ENCODE measurements around the gene PTPRC.

PTPRC gene

DNA sequence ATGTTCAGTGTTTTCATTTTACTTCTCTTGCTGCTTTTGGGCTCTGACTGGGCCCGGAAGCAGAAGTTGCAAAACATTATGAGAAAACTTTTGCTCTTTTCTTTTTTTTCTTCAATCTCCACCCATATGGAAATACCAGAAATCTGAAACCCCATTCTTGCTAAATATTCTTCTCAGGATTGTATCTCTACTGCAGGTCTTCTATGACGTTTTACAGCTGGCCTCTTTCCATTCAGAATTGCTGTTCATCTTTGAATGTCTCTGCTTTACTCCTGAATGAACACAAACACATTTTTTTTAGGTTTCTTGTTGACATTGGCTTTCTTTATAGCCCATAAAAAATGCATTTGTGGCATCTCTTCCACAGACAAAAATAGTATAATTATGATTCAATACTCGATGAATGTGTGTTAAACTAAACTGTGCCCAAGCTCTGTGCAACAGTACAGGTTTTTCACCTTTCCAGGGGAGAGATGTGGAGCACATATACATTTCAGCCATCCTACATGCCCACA, 18.8 kb downstream of the PTPRC start:
- H3K36me3 Mint-ChIP-seq (ENCODE audit: low read depth) = no peaks in the 10 kb centered on the region
- H3K27ac Mint-ChIP-seq = peak overlapping the region in 2 of 3 experiments; percentile 1 to 13
- H3K4me1 Mint-ChIP-seq = peaks cover 9% of the 10 kb centered on the region
- H3K9me3 Mint-ChIP-seq = no peaks in the 10 kb centered on the region
- H3K4me3 Mint-ChIP-seq = no peak overlapping the region
- H3K27me3 Mint-ChIP-seq (ENCODE audit: low read depth) = no peaks in the 10 kb centered on the region
- TF ChIP-seq, protein P1, sequence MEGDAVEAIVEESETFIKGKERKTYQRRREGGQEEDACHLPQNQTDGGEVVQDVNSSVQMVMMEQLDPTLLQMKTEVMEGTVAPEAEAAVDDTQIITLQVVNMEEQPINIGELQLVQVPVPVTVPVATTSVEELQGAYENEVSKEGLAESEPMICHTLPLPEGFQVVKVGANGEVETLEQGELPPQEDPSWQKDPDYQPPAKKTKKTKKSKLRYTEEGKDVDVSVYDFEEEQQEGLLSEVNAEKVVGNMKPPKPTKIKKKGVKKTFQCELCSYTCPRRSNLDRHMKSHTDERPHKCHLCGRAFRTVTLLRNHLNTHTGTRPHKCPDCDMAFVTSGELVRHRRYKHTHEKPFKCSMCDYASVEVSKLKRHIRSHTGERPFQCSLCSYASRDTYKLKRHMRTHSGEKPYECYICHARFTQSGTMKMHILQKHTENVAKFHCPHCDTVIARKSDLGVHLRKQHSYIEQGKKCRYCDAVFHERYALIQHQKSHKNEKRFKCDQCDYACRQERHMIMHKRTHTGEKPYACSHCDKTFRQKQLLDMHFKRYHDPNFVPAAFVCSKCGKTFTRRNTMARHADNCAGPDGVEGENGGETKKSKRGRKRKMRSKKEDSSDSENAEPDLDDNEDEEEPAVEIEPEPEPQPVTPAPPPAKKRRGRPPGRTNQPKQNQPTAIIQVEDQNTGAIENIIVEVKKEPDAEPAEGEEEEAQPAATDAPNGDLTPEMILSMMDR (IDR thresholded peaks at IDR 0.05; ENCODE audit: unreplicated experiment in 3 of 3) = no peak

DNA sequence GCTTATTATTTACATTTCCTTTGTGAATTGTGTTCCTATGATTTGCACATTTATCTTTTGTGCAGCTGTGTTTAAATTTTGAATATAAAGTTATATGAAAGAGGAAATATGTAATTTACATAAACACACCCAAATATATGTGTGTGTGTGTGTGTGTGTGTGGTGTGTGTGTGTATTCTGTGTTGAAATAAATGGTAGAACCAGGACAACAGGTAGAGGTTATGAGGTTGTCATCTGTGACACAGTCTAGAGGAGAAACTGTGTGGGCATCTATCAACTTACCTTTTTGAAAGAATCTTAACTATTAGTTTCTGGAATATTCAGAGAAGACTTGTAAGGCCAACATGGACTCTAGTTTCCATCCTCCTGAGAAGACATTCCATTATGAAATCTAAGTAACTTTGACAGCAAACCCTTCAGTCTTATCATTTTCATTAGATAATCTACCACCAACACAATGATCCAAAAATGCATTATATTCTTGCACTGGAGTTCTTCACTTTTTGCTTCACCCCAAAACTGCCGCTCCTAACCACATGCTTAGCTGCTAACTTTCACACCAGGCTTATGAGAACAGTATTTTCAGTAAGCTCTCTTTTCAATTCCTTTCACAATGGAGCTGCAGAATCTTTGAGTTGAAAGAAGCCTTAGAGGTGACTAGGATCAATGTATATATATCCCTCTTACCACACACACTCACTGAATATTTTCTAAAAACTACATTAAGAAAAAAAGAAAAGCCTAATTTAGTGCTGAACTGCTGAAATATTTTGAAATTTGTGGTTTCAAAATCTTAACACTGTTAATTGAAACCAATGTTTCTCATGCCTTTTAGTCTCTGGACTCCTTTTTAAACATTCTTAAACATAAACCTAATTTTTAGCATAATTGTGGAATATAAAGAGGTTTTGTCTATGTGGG, 21.8 kb downstream of the PTPRC start:
- no peaks in the 10 kb centered on the region for H3K27me3 Mint-ChIP-seq (ENCODE audit: low read depth)
- H3K4me1 Mint-ChIP-seq = peaks cover 9% of the 10 kb centered on the region
- TF ChIP-seq, protein P1 (IDR thresholded peaks at IDR 0.05; ENCODE audit: unreplicated experiment in 3 of 3) = no peak
- H3K4me3 Mint-ChIP-seq = no peak overlapping the region
- no peaks in the 10 kb centered on the region for H3K9me3 Mint-ChIP-seq
- H3K27ac Mint-ChIP-seq = no peak overlapping the region
- H3K36me3 Mint-ChIP-seq (ENCODE audit: low read depth) = no peaks in the 10 kb centered on the region

DNA sequence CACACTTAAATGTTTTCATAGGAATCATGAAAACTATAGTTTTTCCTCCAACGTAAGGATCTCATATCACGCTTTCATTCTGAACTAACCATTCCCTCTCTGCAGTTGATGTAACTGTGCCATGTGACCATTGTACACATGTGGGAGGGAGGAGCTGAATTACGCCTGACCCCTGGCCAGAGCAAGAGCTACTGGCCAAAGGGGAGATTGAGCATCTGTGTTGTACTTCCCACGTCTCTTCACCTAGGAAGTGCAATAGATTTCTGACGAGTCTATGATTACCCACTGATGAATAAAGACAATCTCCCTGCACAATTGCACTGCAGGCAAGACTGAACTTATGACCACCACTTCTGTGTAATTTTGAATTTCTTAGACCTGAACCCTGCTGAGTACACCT, 24.0 kb downstream of the PTPRC start:
- Mint-ChIP-seq H3K27me3 (ENCODE audit: low read depth) (no peaks in the 10 kb centered on the region), H3K4me1 (peaks cover under 1% of the 10 kb centered on the region), H3K9me3 (no peaks in the 10 kb centered on the region), H3K4me3 (no peak overlapping the region), H3K36me3 (ENCODE audit: low read depth) (no peaks in the 10 kb centered on the region), H3K27ac (no peak overlapping the region)
- TF ChIP-seq, protein P1 (IDR thresholded peaks at IDR 0.05; ENCODE audit: unreplicated experiment in 3 of 3) = no peak

DNA sequence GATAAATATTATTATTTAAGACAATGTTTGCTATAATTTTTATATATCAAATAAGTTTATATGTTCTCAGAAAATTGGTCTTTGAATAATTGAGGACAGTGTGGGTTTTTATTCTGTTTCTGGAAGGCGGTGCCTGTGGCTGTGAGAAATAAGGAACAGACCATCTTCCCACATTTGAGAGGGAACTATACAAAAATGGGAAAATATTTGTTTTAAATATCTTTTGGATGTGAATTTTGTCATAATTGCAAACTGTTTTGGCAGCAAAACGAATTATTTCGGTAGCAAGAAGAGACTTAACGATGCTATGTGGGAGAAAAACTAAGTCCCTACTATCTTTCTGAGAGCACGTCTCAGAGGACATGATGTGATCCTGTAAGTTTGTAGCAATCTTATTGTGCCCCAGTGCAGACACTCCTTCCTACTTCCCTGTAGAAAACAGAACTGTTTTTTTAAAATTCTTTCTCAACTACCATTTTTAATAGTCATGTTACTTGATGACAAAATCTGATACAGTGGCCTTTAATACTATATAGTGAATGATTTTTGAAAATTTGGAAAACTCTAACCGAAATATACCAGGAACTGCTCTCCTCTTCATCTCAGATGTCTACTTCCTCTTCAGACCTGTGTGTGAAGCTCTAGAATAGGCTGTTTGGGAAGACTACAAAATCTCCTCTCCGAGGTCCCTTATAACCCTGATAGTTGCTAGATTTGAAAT, 25.4 kb downstream of the PTPRC start:
- Mint-ChIP-seq H3K4me1 (no peaks in the 10 kb centered on the region), H3K27me3 (ENCODE audit: low read depth) (no peaks in the 10 kb centered on the region), H3K4me3 (no peak overlapping the region), H3K27ac (no peak overlapping the region), H3K9me3 (no peaks in the 10 kb centered on the region), H3K36me3 (ENCODE audit: low read depth) (no peaks in the 10 kb centered on the region)
- TF ChIP-seq, protein P1 (IDR thresholded peaks at IDR 0.05; ENCODE audit: unreplicated experiment in 3 of 3) = no peak

DNA sequence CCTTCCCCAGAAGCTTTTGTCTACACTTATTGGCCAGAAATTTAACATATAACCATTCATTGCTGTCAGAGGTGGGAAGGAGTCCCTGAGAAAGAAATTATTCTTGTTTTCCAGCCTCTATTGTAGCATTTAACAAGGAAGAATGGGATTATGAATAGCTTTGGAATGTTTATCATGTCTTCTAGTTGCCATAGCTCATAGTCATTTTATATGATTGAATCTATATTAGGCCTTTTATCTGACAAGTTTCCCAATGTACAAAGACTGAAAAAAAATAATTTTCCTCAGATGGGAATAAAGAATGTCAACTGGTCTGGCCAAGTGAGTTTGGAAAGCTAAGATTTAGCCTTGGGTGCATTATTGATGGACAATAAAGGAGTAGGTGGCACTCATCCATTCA, 28.3 kb downstream of the PTPRC start:
- Mint-ChIP-seq H3K4me3 (no peak overlapping the region), H3K27ac (no peak overlapping the region), H3K27me3 (ENCODE audit: low read depth) (no peaks in the 10 kb centered on the region), H3K9me3 (no peaks in the 10 kb centered on the region), H3K4me1 (no peaks in the 10 kb centered on the region), H3K36me3 (ENCODE audit: low read depth) (no peaks in the 10 kb centered on the region)
- TF ChIP-seq, protein P1 (IDR thresholded peaks at IDR 0.05; ENCODE audit: unreplicated experiment in 3 of 3) = no peak
